ENCODE measurements around the gene RETREG1.

GRCh38 chr5:16428359-16428758 is 188.4 kb downstream of the RETREG1 start:
- TF ChIP-seq CTCF (conservative IDR thresholded peaks at IDR 0.05) = peak; percentile 14; the same call in 1 of the 2 replicates
- TF ChIP-seq ZFX (IDR thresholded peaks at IDR 0.05) = no peak

All from C4-2B (cell line).